HCT116 (cell line): ENCODE data around the gene IL23A. TPM values are rescaled to one million over a fixed set of nuclear protein-coding genes. Genes with fewer than 3 reads are reported as not detected.
"Not testable (repeated sequence)": the region's sequence is repeated elsewhere in the genome, so short reads cannot be mapped to it uniquely, and the experiment has no call there.

Experiments used
- ATAC-seq: fragments of 200-7000 bp; cut with Tn5 transposase; 2 replicates; pipeline ENCODE4 v1.9.1; 2020; ENCODE audit warnings: mild to moderate bottlenecking, moderate library complexity
- BruUV-seq: library from RNA; stranded (reverse); fragments of 400-500 nt; replicated peaks from 2 replicates; lab custom pipeline; 2021; lab: Mats Ljungman, UMichigan
- CTCF ChIA-PET: fragments of 300-600 bp; sonication (Branson Sonifier 250); formaldehyde crosslinking; loops from one replicate; lab custom pipeline; 2021; ENCODE audit warnings: antibody characterized with exemption; lab: Charles Lee
- POLR2A ChIA-PET: fragments of 300-600, 350-600 bp; sonication (Branson Sonifier 250); formaldehyde crosslinking; loops from one replicate; lab custom pipeline; 2021; ENCODE audit warnings: antibody characterized with exemption; lab: Charles Lee
- RAD21 ChIA-PET, 2 experiments: fragments of 300-600 bp; sonication (Branson Sonifier 250); formaldehyde crosslinking; loops; one replicate each; lab custom pipeline; 2023; ENCODE audit warnings: low total read pairs in 2 of 2; ENCODE audit not compliant: uncharacterized antibody in 2 of 2, unreplicated experiment in 2 of 2, low non-redundant PET in 1 of 2; lab: Charles Lee
- DNase-seq: peaks from one replicate; pipeline ENCODE4 v3.0.0-alpha.2; 2010; ENCODE audit warnings: low read depth, low spot score
- H2AFZ ChIP-seq: fragments of 200-600 bp; shearing (Covaris generic), sonication (generic); 2 replicates; pipeline ENCODE4 v1.6.1; 2017; ENCODE audit warnings: low read depth, mixed run types, mixed read lengths, antibody characterized with exemption, low read length; ENCODE audit not compliant: poor library complexity, severe bottlenecking
- H3K27ac ChIP-seq: 2 replicates; pipeline ENCODE4 v1.5.1; 2012; ENCODE audit warnings: low read depth, low read length
- H3K27me3 ChIP-seq: fragments of 200-600 bp; sonication (generic); 2 replicates; pipeline ENCODE4 v1.6.1; 2016; ENCODE audit warnings: mixed run types, low read length, mixed read lengths; ENCODE audit not compliant: insufficient read depth
- H3K36me3 ChIP-seq, 2 experiments: fragments of 200-500 bp in 1 of 2; fragments of 200-600 bp in 1 of 2; sonication (Bioruptor generic) in 1 of 2; sonication (generic) in 1 of 2; 2 replicates each; pipeline versions ENCODE4 v1.5.1 to v1.6.1; 2014 to 2016; ENCODE audit warnings: low read length in 2 of 2, inconsistent platforms in 1 of 2, mixed read lengths in 1 of 2, mixed run types in 1 of 2; ENCODE audit not compliant: insufficient read depth in 2 of 2, control insufficient read depth in 1 of 2
- H3K4me1 ChIP-seq, 2 experiments: fragments of 200-600 bp in 1 of 2; sonication (generic) in 1 of 2; 2 replicates each; pipeline versions ENCODE4 v1.5.1 to v1.6.1; 2012 to 2017; ENCODE audit warnings: low read length in 2 of 2, inconsistent platforms in 1 of 2, mild to moderate bottlenecking in 1 of 2, mixed read lengths in 1 of 2, mixed run types in 1 of 2, moderate library complexity in 1 of 2; ENCODE audit not compliant: insufficient read depth in 2 of 2, control insufficient read depth in 1 of 2
- H3K4me2 ChIP-seq: fragments of 200-600 bp; sonication (generic); 2 replicates; pipeline ENCODE4 v1.6.1; 2017; ENCODE audit warnings: mixed run types, low read length, mixed read lengths
- H3K4me3 ChIP-seq, 2 experiments: fragments of 200-600 bp in 1 of 2; sonication (generic) in 1 of 2; replicated peaks in 1 of 2; 2 replicates each; pipeline ENCODE4 v1.5.1; 2011 to 2016; ENCODE audit warnings: low read length in 2 of 2, control low read depth in 1 of 2, low read depth in 1 of 2, mild to moderate bottlenecking in 1 of 2, mixed read lengths in 1 of 2, mixed run types in 1 of 2
- H3K79me2 ChIP-seq: fragments of 200-600 bp; sonication (generic); 2 replicates; pipeline ENCODE4 v1.6.1; 2017; ENCODE audit warnings: mild to moderate bottlenecking, mixed run types, low read length, moderate library complexity, mixed read lengths; ENCODE audit not compliant: insufficient read depth
- H3K9ac ChIP-seq: fragments of 200-600 bp; sonication (generic); 2 replicates; pipeline ENCODE4 v1.6.1; 2016; ENCODE audit warnings: low read length, mixed read lengths
- H3K9me2 ChIP-seq: fragments of 200-600 bp; sonication (generic), shearing (Covaris generic); 2 replicates; pipeline ENCODE4 v1.6.1; 2017; ENCODE audit warnings: mixed run types, mild to moderate bottlenecking, moderate library complexity; ENCODE audit not compliant: insufficient read depth
- H3K9me3 ChIP-seq, 2 experiments: fragments of 200-500 bp in 1 of 2; fragments of 200-600 bp in 1 of 2; sonication (Bioruptor generic) in 1 of 2; sonication (generic) in 1 of 2; 2 replicates each; pipeline ENCODE4 v1.6.1; 2014 to 2017; ENCODE audit warnings: low read length in 2 of 2, mixed read lengths in 2 of 2, inconsistent platforms in 1 of 2, low read depth in 1 of 2, mild to moderate bottlenecking in 1 of 2, mixed run types in 1 of 2, moderate library complexity in 1 of 2; ENCODE audit not compliant: control insufficient read depth in 1 of 2, insufficient read depth in 1 of 2
- H4K20me1 ChIP-seq: fragments of 200-600 bp; sonication (generic), shearing (Covaris generic); 2 replicates; pipeline ENCODE4 v1.6.1; 2017; ENCODE audit warnings: mixed run types, mild to moderate bottlenecking, moderate library complexity; ENCODE audit not compliant: insufficient read depth
- CTCF ChIP-seq, 3 experiments: fragments of 200-600 bp in 1 of 3; sonication (generic) in 1 of 3; IDR thresholded peaks in 2 of 3; conservative IDR thresholded peaks in 1 of 3; 2 replicates each; pipeline ENCODE4 v1.5.1; 2012 to 2017; ENCODE audit warnings: low read depth in 2 of 3, low read length in 2 of 3, antibody characterized with exemption in 1 of 3, borderline replicate concordance in 1 of 3, control low read depth in 1 of 3, mild to moderate bottlenecking in 1 of 3, mixed read lengths in 1 of 3, mixed run types in 1 of 3, moderate library complexity in 1 of 3; ENCODE audit not compliant: insufficient read depth in 1 of 3
- EGR1 ChIP-seq: IDR thresholded peaks from 2 replicates; pipeline ENCODE4 v1.6.1; 2012; ENCODE audit warnings: low read depth
- RAD21 ChIP-seq: IDR thresholded peaks from 2 replicates; pipeline ENCODE4 v1.6.1; 2012; ENCODE audit warnings: low read depth, mild to moderate bottlenecking
- REST ChIP-seq: IDR thresholded peaks from 2 replicates; pipeline ENCODE4 v1.6.1; 2012; ENCODE audit warnings: low read depth
- SIN3A ChIP-seq: IDR thresholded peaks from 2 replicates; pipeline ENCODE4 v1.6.1; 2012; ENCODE audit warnings: low read depth
- TCF7L2 ChIP-seq: IDR thresholded peaks from 2 replicates; pipeline ENCODE4 v1.7.0; 2011; ENCODE audit warnings: borderline replicate concordance, inconsistent platforms; ENCODE audit not compliant: insufficient read depth, insufficient read length; ENCODE audit errors: extremely low read depth
- intact Hi-C: fragments of 100-400 bp; cut with micrococcal nuclease; formaldehyde crosslinking; loops from 2 replicates; pipeline ENCODE4 v1.10.0; 2022
- total RNA-seq: library from RNA; stranded (reverse); gene quantifications from one replicate; pipeline ENCODE4 v1.2.1, GENCODE V29; 2021; ENCODE audit not compliant: unreplicated experiment

The IL23A gene
- total RNA-seq, 1 experiment from 2014 or later = 0.59 TPM

GRCh38 chr12:56341616-56342015, 2.9 kb downstream of the IL23A start (continued):
- no peak for TF ChIP-seq REST

- RAD21 ChIA-PET, H3K9me2 ChIP-seq, H3K27ac ChIP-seq, H4K20me1 ChIP-seq, BruUV-seq, intact Hi-C loops, H3K4me1 ChIP-seq, H3K27me3 ChIP-seq, H3K9me3 ChIP-seq, H3K4me3 ChIP-seq, CTCF ChIA-PET, H2AFZ ChIP-seq, DNase-seq, ATAC-seq, H3K79me2 ChIP-seq, H3K4me2 ChIP-seq, H3K36me3 ChIP-seq, H3K9ac ChIP-seq: not testable (repeated sequence)
- POLR2A ChIA-PET = interaction anchor here (0.7 kb wide), 1 partner anchor 66 kb away, joined by 3 read pairs; no protein-coding TSS in a partner anchor
Observed at GRCh38 chr12:56342290-56342689, 3.6 kb downstream of the IL23A start.

GRCh38 chr12:56346675-56347074, 8.0 kb downstream of the IL23A start:
- CTCF ChIA-PET = no interaction called here
- no peak overlapping the region for H3K9ac ChIP-seq
- no peaks in the 10 kb centered on the region for H3K79me2 ChIP-seq
- ATAC-seq = peak; percentile 72
- H3K27ac ChIP-seq = no peak overlapping the region
- H3K36me3 ChIP-seq = peaks cover 17 to 20% of the 10 kb centered on the region in 2 experiments; a peak in 3 of 4 replicates
- H4K20me1 ChIP-seq = no peaks in the 10 kb centered on the region
- TF ChIP-seq CTCF (IDR thresholded peaks at IDR 0.05 in 2 of 3, conservative IDR thresholded peaks at IDR 0.05 in 1 of 3; ENCODE audit: borderline replicate concordance in 1 of 3, insufficient read depth in 1 of 3, low read depth in 2 of 3, low read length in 2 of 3) (0 out of 6 replicates have a peak, but pooled peaks have one; percentile 4 to 21 (median 11)), SIN3A (no peak), TCF7L2 (no peak), EGR1 (no peak), RAD21 (peak; percentile 21; the same call in 1 of the 2 replicates)
- TF ChIP-seq, all 23 proteins: peak for 2
- Histone ChIP-seq H3K4me2 (no peak overlapping the region), H2AFZ (no peak overlapping the region), H3K4me3 (no peak overlapping the region), H3K27me3 (no peaks in the 10 kb centered on the region), H3K9me2 (no peaks in the 10 kb centered on the region), H3K4me1 (no peaks in the 10 kb centered on the region), H3K9me3 (no peaks in the 10 kb centered on the region)
- no TSS peak for BruUV-seq
- POLR2A ChIA-PET = no interaction called here
- intact Hi-C loops = no loop called here
- RAD21 ChIA-PET = interaction anchor here in 1 of 2 experiments (0.6 kb wide), 1 partner anchor 25 kb away, joined by 3 read pairs; no protein-coding TSS in a partner anchor
- no peak for DNase-seq
